Activated CD8-positive, alpha-beta T cell treated with anti-CD3 and anti-CD28 coated beads for 36 hours (primary cell): ENCODE data around the gene TJP3. TPM values are rescaled to one million over a fixed set of nuclear protein-coding genes. Genes with fewer than 3 reads are reported as not detected.

Experiments used
- ATAC-seq: fragments of 200-7000 bp; cut with Tn5 transposase; one replicate; pipeline ENCODE4 v1.10.0; 2021; ENCODE audit warnings: mild to moderate bottlenecking, moderate library complexity
- CTCF ChIA-PET: fragments of 350-600 bp; sonication (Branson Sonifier 250); formaldehyde crosslinking; loops from one replicate; lab custom pipeline; 2021; ENCODE audit warnings: antibody characterized with exemption; lab: Charles Lee
- POLR2A ChIA-PET: fragments of 350-600 bp; sonication (Branson Sonifier 250); formaldehyde crosslinking; loops from one replicate; lab custom pipeline; 2021; ENCODE audit warnings: antibody characterized with exemption; lab: Charles Lee
- DNase-seq: peaks from one replicate; pipeline ENCODE4 v3.0.0-alpha.2; 2020
- H3K27ac Mint-ChIP-seq: one replicate; pipeline ENCODE4 v1.8.0; 2021; ENCODE audit warnings: mild to moderate bottlenecking, mixed read lengths
- H3K27me3 Mint-ChIP-seq: one replicate; pipeline ENCODE4 v1.8.0; 2021; ENCODE audit warnings: mixed read lengths
- H3K36me3 Mint-ChIP-seq: one replicate; pipeline ENCODE4 v1.8.0; 2021; ENCODE audit warnings: low read depth, mixed read lengths
- H3K4me1 Mint-ChIP-seq: one replicate; pipeline ENCODE4 v1.8.0; 2021; ENCODE audit warnings: low read depth, mixed read lengths
- H3K4me3 Mint-ChIP-seq: one replicate; pipeline ENCODE4 v1.8.0; 2021; ENCODE audit warnings: mild to moderate bottlenecking, moderate library complexity, mixed read lengths
- H3K9me3 Mint-ChIP-seq: one replicate; pipeline ENCODE4 v1.8.0; 2021; ENCODE audit warnings: mixed read lengths
- CTCF ChIP-seq: fragments of 200-600 bp; IDR thresholded peaks from one replicate; pipeline ENCODE4 v1.8.0; 2022; ENCODE audit warnings: antibody characterized with exemption, mild to moderate bottlenecking
- intact Hi-C: fragments of 100-400 bp; cut with micrococcal nuclease; formaldehyde crosslinking; loops from one replicate; pipeline ENCODE4 v1.10.0; 2022
- total RNA-seq, 2 experiments: library from RNA; stranded (reverse); gene quantifications; one replicate each; pipeline ENCODE4 v1.2.3, GENCODE V29; 2021

TJP3 gene
- total RNA-seq, 2 experiments from 2014 or later = 0.69 to 2.4 TPM

GRCh38 chr19:3667037-3667638 is 41.0 kb upstream of the TJP3 start:
- POLR2A ChIA-PET = interaction anchor here (0.6 to 1.6 kb wide), 3 partner anchors 33 to 58 kb away, joined by 3 to 4 read pairs (median 4); partner anchors contain the start of genes CACTIN and PIP5K1C

GRCh38 chr19:3667766-3668165 is 40.4 kb upstream of the TJP3 start:
- H3K27ac Mint-ChIP-seq = no peak overlapping the region
- no peak for TF ChIP-seq CTCF
- CTCF ChIA-PET = interaction anchor here (0.9 to 3.3 kb wide), 2 partner anchors 31 to 148 kb away, joined by 5 to 32 read pairs; partner anchors contain the start of gene PIP5K1C
- ATAC-seq (no peak), DNase-seq (no peak)
- intact Hi-C loops = loop anchor here (2.0 kb wide), 1 partner anchor 37 kb away; no protein-coding TSS in a partner anchor
- no peaks in the 10 kb centered on the region for H3K27me3 Mint-ChIP-seq
- POLR2A ChIA-PET = interaction anchor here (0.6 kb wide), 1 partner anchor 57 kb away, joined by 4 read pairs; no protein-coding TSS in a partner anchor
- no peak overlapping the region for H3K4me3 Mint-ChIP-seq
- H3K9me3 Mint-ChIP-seq = no peaks in the 10 kb centered on the region
- peaks cover 39% of the 10 kb centered on the region for H3K4me1 Mint-ChIP-seq
- peaks cover 11% of the 10 kb centered on the region for H3K36me3 Mint-ChIP-seq

More at GRCh38 chr19:3667037-3667638, 41.0 kb upstream of the TJP3 start:
- Mint-ChIP-seq H3K27me3 (no peaks in the 10 kb centered on the region), H3K27ac (no peak overlapping the region), H3K36me3 (peaks cover 11% of the 10 kb centered on the region), H3K4me1 (peaks cover 35% of the 10 kb centered on the region), H3K4me3 (no peak overlapping the region), H3K9me3 (no peaks in the 10 kb centered on the region)
- DNase-seq (no peak), ATAC-seq (no peak)
- intact Hi-C loops = loop anchor here (2.0 kb wide), 1 partner anchor 38 kb away; no protein-coding TSS in a partner anchor
- no peak for TF ChIP-seq CTCF
- CTCF ChIA-PET = interaction anchor here (0.9 to 3.3 kb wide), 5 partner anchors 21 to 148 kb away, joined by 3 to 32 read pairs (median 6); partner anchors contain the start of gene PIP5K1C

GRCh38 chr19:3668331-3669081 is 39.7 kb upstream of the TJP3 start:
- Mint-ChIP-seq H3K9me3 (no peaks in the 10 kb centered on the region), H3K4me3 (no peak overlapping the region), H3K36me3 (peaks cover 9% of the 10 kb centered on the region), H3K27me3 (no peaks in the 10 kb centered on the region), H3K4me1 (peaks cover 43% of the 10 kb centered on the region), H3K27ac (no peak overlapping the region)
- CTCF ChIA-PET = interaction anchor here (3.3 kb wide), 1 partner anchor 30 kb away, joined by 32 read pairs; the partner anchor contains the start of gene PIP5K1C
- no peak for DNase-seq
- POLR2A ChIA-PET = interaction anchor here (1.0 kb wide), 1 partner anchor 14 kb away, joined by 4 read pairs; no protein-coding TSS in a partner anchor
- TF ChIP-seq CTCF = no peak
- no peak for ATAC-seq
- intact Hi-C loops = no loop called here

- DNase-seq = no peak
- Mint-ChIP-seq H3K27ac (no peak overlapping the region), H3K4me3 (no peak overlapping the region), H3K4me1 (peaks cover 43% of the 10 kb centered on the region), H3K27me3 (no peaks in the 10 kb centered on the region), H3K36me3 (peaks cover 11% of the 10 kb centered on the region), H3K9me3 (no peaks in the 10 kb centered on the region)
- TF ChIP-seq CTCF = no peak
- ChIA-PET CTCF (interaction anchor here (3.3 kb wide), 1 partner anchor 30 kb away, joined by 32 read pairs; the partner anchor contains the start of gene PIP5K1C), POLR2A (interaction anchor here (0.7 to 1.0 kb wide), 2 partner anchors 15 to 19 kb away, joined by 3 to 4 read pairs; no protein-coding TSS in a partner anchor)
- intact Hi-C loops = no loop called here
- no peak for ATAC-seq
These were observed 38.9 kb upstream of the TJP3 start for GRCh38 chr19:3669082-3669946.
